NAMALWA (cell line): ENCODE data around the gene PRDM12.

Experiments used
- DNase-seq: peaks from one replicate; pipeline ENCODE4 v3.0.0-alpha.2; 2015; ENCODE audit warnings: low spot score

The PRDM12 gene

GRCh38 chr9:130728721-130729120, 64.3 kb downstream of the PRDM12 start:
- no peak for DNase-seq

- DNase-seq, result no peak
Observed at GRCh38 chr9:130729145-130729544, 64.8 kb downstream of the PRDM12 start.

GRCh38 chr9:130731355-130731754, 67.0 kb downstream of the PRDM12 start:
- DNase-seq, result no peak

GRCh38 chr9:130732136-130732535, 67.7 kb downstream of the PRDM12 start:
- peak; percentile 36 for DNase-seq
